Myocyte (in vitro differentiated cells): Measurements from ENCODE around the gene SHISA5. TPM values are rescaled to one million over a fixed set of nuclear protein-coding genes. Genes with fewer than 3 reads are reported as not detected.
A peak's percentile ranks its signal among the peaks of the same experiment; 100 is the strongest.
"Not testable (repeated sequence)": the region's sequence is repeated elsewhere in the genome, so short reads cannot be mapped to it uniquely, and the experiment has no call there.

ENCODE experiments used
- DNase-seq: peaks from one replicate; pipeline ENCODE4 v3.0.0-alpha.2; 2012; ENCODE audit warnings: low read depth
- total RNA-seq: library from RNA; depleted of rRNA; stranded (reverse); fragments of >200 nt; gene quantifications from 2 replicates; pipeline ENCODE4 v1.2.3, GENCODE V29; 2014

The SHISA5 gene
- total RNA-seq, 1 donor from 2014 or later: 101 TPM

DNA sequence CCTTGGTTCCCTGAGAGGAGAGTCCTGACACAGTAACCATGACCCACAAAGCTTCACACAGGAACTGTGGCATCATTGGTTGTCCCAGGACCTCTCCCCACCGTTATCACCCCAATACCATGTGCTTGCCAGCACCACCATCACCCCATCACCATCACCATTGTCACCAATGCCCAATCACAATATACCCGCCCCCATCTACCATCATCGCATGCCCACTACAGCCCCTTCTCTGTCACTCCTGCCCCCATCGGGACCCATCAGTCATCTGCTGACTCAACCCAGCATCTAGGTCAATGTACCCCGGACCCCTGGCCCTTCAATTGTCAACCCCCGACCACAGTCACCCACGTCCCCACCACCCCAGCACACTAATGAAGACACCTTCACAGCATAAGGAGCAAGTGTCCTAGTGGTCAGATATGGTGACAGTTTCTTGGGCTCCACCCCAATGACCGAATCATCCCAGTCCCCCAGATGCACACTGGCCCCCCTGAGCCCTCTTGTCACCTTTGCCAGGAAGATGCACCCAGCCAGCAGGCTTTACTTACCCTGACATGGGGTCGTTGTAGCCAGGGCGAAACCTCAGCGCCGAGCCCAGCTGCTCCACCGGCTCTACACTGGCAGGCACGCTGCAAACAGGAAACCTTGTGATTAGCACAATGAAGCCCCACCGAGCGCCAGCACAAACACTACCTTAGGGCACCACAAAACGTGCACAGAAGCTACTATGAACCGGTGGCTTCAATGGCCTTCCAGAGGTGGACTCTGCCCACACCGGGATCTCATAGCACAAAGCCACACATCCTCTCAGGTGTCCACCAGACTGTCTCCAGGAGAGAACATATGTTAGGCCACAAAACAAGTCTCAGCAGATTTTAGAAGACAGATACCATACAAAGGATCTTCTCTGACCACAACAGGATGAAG lies 25.1 kb downstream of the SHISA5 start:
- peak; percentile 30 for DNase-seq

DNA sequence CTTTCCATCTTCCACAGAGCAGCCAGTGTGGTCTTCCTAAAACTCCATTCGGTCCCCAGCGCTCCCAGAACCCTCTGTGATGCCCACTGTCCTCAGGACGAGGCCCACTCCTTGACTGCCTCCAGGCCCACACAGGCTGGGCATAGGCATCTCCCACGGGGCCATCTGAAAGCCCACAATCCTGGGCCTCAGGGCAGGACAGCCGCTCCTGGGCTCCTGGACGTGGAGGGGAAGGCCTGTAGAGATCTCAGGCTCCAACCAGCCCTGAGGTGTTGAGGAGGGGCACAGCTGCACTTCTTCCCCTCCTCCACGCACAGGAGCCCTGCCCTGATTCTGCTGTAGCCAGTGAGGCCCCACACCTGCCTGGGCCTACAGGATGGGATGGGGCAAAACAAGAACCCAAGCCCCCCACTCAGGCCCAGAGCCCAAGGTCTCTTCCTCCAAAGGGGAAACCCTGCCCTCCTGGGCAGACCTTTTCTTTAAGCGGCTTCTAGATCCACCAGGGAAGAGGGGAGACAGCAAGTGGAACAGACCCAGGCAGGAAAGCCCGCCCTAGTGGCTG lies 25.9 kb downstream of the SHISA5 start:
- no peak for DNase-seq

GRCh38 chr3:48476426-48477053 lies 27.4 kb downstream of the SHISA5 start:
- DNase-seq: no peak

DNA sequence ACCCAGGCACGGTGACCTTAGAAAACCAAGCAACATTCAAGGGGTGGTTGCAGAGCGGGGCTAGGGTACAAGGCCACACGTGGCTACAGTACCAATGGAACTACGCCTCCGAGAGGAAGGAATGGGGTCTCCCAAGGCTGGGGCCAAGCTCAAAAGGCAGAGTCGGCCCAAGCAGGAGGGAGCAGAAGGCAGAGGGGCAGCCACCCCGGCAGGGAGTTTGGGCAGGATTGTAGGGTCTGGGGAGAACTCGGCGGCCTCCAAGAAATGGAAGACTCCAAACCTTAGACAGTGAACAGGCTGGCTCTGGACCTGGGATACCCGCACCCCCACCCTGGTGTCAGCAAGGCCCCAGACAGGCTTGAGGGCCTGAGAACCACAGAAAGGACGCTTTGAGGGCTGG lies 28.8 kb downstream of the SHISA5 start:
- no peak for DNase-seq

DNA sequence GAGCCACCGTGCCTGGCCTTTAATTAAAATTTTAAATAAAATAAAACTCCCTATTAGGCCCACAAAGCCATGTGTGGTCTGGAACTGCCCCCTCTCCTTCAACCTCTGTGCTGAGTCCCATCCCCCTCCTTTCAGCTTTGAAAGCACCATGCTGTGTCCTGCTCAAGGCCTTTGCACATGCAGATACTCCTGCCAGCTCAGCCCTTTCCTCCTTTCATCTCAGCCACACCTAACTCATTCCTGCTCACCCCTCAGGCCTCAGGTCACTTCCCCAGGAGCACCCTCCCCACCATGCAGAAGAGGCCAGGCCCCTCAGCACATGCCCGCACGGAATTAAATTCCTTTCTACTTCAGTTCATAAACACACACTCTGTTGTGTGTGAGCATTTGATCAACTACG lies 29.4 kb downstream of the SHISA5 start:
- no peak for DNase-seq

DNA sequence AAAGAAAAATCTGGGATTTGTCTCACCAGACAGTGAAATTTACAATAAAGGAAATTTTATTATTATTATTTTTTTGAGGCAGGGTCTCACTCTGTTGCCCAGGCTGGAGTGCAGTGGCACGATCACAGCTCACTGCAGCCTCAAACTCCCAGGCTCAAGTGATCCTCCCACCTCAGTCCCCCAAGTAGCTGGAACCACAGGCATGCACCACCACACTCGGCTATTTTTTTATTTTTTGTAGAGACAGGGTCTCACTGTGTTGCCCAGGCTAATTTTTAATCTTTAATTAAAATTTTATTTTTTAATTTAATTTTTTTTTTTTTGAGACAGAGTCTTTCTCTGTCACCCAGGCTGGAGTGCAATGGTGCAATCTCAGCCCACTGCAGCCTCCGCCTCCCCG lies 29.9 kb downstream of the SHISA5 start:
- not testable (repeated sequence) for DNase-seq

DNA sequence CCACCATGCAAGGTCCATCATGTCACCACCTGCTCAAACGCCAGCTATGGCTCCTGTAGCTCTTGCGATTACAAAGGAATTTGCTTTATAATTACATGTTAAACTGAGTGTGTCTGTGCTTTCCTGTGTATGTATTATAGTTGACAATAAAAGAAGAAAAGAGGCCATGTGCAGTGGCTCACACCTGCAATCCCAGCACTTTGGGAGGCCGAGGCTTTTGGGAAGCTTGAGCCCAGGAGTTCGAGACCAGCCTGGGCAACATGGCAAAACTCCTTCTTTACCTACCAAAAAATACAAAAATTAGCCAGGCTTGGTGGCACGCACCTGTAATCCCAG lies 30.4 kb downstream of the SHISA5 start:
- DNase-seq: no peak

DNA sequence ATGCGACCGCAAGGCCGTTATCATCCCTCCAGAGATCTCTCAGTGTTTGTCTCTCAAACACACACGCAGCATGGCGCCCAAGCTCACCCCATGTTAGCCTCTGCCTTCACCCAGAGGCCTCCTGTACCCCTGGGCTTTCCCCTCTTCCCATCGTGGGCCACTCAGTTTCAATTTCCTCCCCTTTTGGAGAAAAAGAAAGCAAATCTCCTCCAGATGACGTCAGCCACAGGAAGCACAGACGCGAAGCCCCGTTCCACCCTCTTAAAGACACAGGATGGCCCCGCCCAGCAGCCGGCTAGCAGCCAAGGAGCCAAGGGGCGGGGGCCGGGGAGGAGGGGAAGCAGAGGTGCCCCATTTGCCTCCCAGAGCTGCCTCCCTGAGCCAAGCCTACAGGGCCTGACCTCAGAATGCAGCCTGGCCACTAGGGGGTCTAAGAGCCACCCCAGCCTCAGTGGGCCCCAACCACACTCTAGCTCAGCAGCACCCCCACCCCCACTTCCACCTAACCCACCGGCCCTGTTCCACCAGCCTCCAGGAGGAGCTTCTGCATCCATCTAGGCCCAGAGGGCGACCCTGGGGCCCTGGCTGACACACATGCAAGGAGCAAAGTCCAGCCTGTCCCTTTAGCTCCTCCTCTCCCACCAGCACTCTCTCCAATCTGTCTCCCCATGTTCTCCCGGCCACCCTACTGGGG lies 30.9 kb downstream of the SHISA5 start:
- peak; percentile 89 for DNase-seq

- DNase-seq: no peak
Observed at GRCh38 chr3:48472673-48472922, 31.4 kb downstream of the SHISA5 start.

GRCh38 chr3:48470286-48470685 lies 33.7 kb downstream of the SHISA5 start:
- no peak for DNase-seq

DNA sequence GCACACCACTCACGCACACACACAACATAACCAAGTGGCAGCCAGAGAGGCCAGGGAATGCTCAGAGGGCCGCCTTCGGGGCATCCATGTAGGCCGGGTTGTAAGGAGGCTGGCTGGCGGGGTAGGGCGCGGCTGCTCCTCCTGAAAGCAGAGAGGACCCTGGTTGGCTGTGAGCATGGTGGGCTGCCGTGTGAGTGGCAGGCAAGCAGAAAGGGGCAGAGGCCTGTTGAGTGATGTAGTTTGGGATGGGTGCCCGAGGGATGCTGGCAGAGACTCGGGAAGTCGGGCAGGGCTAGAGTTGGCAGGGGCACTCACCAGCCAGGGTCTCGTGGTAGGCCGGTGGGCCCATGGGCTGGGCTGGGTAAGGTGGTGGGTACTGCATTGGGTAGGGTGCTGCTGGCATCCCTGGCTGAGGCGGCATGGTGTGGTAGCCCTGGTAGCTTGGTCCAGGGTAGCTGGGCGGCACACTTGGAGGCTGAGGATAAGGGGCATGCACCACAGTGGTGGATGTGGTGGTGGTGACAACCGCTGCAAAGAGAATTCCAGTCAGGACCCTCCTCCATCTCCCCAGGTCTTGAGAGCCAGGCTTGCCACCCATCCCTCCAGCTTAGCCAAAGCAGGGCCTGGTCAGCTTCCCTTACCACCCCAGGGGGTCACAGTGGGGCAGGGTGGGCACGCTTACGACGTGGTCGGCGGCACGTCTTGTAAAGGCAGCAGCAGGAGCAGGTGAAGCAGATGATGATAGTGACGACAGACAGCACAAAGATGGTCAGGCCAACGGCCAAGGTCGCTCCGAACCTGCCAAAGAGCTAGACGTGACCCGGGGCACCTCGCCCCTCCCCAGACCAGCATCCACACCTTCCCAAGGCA lies 34.7 kb downstream of the SHISA5 start:
- DNase-seq: no peak

DNA sequence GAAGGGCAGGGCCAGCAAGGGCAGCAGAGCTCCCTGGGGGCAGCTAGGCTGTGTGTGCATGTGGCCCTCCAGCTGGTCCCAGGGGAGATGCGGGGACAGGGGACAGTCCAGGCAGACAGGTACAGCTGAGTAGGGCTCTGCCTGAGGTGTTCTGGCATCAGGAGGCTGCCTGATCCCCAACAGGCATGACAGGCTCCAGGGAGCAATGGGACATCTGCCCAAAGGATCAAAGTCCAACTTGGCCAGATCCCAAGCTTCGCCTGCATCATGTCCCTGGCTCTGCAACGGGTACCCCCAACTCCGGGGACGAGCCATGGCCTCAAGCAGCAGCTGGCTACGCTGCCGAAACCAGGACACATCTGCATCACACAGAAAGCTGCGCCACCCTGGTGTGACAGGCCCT lies 35.6 kb downstream of the SHISA5 start:
- DNase-seq: no peak

- no peak for DNase-seq
Observed at GRCh38 chr3:48467473-48468267, 36.3 kb downstream of the SHISA5 start.

DNA sequence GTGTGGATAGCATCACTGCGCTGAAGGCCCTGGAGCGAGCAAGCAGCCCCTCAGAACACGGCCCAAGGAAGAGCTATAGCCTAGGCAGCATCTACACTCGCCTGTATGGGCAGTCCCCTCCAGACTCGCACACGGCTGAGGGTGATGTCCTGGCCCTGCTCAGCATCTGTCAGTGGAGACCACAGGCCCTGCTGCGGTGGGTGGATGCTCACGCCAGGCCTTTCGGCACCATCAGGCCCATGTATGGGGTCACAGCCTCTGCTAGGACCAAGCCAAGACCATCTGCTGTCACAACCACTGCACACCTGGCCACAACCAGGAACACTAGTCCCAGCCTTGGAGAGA lies 36.9 kb downstream of the SHISA5 start:
- DNase-seq: no peak

GRCh38 chr3:48466386-48467109 lies 37.4 kb downstream of the SHISA5 start:
- peak; percentile 18 for DNase-seq

DNA sequence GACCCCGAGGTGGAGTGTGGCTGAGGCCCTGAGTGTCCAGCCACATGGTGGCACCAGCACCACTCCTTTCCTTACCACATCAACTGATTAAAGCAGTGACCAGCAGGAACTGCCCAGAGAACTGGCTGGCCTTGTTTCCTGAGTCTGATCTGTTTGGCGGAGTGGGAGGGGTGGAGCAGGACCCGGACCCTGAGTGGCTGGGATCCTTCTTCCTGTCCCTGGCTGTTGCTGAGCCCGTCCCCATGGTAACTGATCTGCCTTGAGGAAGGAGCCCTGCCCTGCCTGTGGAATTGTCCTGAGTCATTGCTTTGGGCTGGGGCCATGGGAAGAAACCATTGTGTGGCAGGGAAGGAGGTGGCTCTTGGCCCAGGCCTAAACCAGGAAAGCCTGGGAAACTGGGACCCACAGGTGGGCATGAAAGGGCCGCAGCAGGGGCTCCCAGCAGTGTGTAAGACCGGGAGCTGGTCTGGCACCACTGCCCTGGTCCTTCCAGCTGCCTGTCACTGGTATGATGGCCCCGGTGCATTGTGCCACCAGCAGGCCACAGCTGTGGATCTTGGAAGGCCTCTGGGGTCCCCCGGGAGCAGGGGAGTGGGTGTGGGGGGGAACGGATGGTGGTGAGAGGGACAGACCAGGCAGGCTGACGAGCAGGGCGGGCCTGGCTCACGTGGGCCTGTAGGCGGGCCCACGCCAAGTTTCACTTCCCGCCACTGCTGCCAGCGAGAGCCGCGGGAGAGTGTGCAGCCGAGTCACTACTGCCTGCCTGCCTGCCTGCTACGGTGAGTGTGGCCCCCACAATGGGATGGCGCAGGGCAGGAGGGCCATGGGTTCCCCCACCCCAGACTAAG lies 38.2 kb downstream of the SHISA5 start:
- peak; percentile 100 for DNase-seq

DNA sequence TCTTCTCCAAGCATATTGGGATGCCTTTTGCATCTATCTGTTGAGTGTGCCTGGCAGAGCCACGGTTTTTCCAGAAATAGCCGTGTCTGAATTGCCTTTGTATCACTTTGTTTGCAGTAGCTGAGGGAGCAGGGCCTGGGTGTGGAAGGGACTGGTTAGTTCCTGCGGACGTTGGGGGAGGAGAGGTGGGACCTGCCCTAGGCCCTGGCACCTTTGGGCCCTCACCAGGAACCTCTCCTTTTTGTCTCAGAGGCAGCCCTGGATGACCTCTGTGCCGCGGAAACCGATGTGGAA lies 38.8 kb downstream of the SHISA5 start:
- DNase-seq: no peak

DNA sequence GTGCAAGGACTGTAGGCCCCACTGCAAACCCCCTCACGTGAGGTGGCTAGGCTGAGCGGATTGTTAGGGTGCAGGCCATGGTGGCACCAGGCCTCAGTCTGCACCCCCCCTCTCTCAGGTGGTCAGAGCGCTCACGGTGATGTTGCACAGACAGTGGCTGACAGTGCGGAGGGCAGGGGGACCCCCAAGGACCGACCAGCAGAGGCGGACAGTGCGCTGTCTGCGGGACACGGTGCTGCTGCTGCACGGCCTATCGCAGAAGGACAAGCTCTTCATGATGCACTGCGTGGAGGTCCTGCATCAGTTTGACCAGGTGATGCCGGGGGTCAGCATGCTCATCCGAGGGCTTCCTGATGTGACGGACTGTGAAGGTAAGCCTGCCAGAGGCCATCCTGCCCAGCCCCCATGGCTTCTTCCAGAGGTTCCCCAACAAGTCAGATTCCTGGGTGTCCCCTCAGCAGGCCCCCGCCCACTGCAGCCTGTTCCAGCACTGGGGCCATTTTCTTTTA lies 39.2 kb downstream of the SHISA5 start:
- no peak for DNase-seq

- no peak for DNase-seq
Observed at GRCh38 chr3:48463703-48464102, 40.3 kb downstream of the SHISA5 start.
